NCI-H345 (cell line): ENCODE results near the gene FAM83C.

Source experiments
- DNase-seq: peaks from one replicate; lab custom pipeline; 2025; lab: John Stamatoyannopoulos, UW

FAM83C gene

DNA sequence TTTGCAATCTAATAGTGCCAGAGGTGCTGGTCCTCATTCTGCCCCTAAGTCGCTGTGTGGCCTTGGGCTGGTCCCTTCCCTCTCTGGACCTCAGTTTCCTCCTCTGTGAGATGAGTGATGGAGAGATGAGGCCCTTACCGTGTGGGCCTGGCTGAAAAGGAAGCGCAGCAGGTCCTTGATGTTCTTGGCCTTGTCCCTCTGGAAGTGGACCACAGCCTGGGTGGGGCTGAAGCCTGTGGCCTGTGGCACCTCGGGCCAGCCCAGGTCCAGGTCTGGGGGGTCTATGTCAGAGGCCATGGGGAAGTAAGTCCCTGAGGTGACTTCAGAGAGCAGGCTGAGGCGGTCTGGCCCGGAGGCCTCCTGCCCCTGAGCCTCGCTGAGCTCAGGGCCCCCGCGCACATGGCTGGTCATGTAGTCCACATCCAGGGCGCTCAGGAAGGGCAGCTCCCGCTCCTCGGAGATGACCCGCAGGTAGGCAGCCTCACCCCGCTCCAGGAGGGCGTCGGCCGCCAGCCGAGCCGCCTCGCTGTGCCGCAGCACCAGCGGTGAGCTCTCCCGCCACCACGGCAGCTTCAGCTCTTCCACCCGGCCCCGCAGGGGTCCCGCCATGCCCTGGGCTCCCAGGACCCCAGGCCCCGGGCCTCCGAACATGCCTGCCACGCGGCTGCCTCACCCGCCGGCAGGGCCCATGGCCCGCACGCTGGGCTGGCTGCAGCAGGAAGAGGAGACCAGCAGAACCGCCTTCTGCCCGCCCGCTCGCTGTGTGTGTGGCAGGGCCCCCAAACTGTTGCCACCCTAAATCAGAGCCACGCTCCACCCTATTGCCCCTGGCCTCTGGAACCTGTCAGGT is at the start of gene FAM83C:
FAM83C (minus strand) TSS at position 772 of the 850 bp plus-strand sequence; CDS start at position 651, 121 bp downstream.
- no peak for DNase-seq

DNA sequence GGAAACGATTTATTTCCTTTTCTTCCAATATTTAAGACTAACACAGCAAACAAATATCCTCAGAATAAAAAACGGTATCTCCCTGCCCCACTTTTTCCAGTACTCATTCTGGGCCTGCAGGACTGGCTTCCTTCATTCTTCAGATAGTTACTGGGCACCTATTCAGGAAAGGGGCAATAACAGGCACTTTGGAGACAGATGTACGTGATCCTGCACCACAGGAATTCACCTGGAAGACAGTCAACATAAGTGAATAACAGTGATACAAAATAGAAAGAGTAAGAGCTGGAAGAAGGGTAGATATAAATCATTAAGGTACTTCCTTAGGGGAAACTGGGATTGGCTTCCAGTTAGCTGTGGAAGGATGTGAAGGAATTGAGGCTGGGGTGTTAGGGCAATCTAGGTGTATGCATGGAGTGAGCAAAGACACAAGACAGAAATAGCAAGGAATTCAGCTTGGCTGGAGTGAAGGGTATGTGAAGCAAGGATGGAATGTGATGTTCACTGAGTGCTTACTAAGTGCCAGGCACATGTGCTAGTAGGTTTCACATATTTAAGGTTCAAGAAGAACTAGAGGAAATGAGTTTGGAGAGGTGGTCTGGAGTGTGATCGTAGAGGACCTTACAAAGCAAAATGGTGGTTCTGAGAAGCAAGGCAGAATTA is 49.3 kb upstream of the FAM83C start:
- DNase-seq: no peak

DNA sequence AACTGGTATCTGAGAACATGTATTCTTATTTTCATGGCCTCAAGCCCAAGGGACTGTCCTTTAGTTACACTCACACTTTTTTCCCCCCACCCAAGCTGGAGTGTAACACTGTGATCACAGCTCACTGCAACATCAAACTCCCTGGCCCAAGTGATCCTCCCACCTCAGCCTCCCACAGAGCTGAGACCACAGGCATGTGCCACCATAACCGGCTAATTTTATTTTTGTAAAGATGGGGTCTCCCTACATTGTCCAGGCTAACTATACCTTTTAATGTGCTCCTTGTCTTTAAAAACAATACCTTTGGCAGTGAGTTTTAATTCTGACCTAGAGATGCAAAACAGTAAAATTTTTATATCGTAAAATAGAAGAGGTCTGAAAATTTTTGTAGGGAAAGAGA is 48.2 kb upstream of the FAM83C start:
- DNase-seq: no peak

DNA sequence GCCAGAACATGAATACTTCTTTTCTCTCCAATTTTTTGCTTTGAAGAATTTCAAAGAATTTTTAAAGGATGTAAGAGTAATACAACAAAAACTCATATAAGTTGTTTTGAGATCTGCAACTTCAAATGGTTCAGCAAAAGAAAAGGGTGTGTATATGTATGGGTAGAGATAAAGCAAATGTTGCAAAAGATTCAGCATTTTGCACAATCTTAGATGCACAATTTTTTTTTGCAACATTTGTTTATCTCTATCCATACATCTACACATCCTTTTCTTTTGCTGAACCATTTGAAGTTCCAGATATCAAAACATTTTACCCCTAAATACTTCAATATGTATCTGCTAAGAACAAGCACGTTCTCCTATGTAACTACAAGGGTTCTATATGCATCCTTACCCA is 47.4 kb upstream of the FAM83C start:
- no peak for DNase-seq

DNA sequence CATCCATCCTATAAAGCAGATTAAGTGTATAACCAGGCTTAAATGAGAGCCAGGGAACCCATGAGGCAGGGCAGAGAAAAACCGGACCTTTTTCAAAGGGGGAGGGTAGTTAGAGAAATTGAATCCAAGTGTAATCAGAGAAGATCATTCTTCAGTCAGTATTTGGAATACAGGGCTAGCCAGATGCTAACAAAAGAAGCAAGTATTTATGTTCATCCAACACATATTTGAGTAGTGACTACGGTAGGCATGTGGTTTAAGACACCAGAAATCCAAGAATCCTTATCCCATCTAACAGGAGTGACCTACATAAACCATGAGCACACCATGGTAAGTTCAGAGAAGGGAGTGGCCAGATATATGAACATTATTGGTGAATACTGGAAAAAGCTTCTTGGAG is 46.8 kb upstream of the FAM83C start:
- DNase-seq: no peak

DNA sequence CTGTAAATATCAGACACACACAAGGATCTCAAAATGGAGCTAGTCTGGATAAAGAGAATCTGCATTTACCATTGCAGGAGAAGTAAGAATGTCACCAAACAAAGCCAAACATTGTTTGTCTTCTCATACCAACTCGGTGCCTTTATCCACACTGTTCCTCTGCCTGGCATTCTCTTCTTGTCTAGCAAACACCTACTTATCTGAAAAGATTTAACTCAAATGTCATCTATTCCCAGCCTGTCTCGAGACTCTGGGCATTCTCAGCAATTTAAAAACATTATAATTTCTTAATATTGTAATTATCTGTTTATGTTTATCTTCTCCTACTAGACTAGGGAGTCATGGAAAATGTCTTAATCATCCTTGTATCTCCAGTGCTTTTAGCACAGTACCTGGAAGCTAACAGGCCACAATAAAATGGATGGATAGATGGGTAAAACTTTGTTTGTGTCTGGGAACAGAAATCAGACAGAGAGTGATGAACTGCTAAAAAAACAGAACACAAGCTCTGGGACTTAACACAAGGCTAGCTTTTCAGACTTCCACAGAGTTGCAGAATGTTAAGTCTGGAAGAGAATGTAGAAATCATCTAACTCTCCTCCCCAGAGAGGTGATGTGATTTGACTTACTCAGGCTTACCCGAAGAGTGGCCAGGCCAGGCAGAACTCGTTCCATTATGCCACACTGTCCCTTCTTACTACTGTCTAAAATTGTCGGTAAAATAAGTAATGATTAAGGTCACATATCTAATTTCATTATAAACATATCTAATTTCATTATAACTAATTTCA is 42.3 kb upstream of the FAM83C start:
- DNase-seq: no peak

DNA sequence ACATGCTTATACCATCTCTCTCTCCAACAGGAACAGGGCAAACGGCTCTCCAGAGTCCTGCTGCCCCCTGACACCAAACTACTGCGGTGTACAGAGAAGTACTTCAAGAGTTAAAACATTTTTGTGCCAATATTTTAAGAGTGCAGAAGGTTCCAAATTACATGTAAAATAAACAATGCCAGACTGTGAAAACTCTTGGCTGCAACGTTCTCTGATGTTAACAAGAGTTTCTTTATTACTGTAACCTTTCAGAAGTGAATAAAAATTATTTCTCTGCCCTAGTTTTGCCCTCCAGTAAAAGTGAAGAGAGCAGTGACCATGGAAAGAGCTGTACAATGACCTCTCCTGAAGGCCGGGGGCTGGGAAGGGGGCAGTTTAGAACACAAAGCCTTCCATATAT is 41.4 kb upstream of the FAM83C start:
- DNase-seq: no peak

DNA sequence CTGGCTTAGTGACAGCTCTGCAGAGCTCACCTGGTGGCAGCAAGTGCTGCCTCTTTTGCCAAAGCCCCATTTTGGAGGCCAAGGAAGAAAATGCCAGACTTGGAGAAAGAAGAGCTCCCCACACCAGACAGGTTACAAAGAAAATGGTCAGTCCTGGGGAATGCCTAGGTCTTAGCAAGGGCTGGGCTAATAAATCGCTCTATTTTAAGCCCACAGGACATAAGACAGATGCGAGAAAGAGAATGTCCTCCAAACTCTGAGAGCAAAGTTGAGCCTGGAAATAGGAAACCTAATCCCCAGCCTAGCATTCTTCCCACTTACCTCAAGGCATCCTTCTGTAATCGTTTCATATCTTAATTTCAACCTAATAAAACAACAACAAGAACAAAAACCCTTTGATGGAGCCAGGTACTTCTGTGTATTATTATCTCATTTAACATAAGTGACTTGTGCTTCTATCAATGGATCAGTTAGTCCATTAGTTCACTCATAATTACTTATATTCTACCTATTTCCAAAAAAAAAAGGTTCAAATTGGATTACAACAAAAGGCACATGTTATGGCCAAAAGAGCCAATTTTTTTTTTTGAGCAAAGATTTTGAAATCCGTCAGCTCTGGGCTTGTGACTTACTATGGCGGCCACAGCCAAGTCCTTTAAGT is 40.4 kb upstream of the FAM83C start:
- no peak for DNase-seq

DNA sequence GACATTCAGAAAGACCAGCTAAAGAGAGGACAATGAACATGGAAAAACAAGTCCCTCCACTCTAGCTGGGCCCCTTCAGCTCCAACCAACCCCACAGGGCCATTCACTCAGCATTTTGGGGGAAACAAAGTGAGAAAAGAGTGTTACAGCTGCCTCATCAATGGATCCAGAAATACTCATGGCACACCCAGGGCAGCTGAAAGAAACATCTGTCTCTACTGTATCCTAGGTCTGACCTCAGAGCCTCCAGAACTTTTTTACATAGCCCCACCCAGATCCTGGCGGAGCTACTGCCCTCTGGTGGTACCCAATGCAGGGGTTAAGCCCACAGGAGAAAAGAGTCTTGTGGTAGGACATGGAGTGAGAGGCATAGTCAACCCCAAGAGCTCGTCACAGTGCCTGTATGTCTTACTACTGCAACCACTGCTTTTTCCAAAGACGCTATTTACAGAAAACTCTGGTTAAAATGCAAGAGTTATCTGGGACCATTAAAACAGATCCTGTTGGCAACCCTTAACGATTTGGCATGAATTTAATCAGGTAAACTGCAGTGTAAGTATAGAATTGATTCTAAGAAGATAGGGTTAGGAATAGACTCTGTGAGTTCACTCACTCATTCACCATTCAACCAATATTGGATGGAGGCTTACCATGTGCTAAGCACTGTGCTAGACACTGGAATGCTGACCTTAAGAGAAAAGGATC is 37.4 kb upstream of the FAM83C start:
- peak; percentile 5 for DNase-seq

DNA sequence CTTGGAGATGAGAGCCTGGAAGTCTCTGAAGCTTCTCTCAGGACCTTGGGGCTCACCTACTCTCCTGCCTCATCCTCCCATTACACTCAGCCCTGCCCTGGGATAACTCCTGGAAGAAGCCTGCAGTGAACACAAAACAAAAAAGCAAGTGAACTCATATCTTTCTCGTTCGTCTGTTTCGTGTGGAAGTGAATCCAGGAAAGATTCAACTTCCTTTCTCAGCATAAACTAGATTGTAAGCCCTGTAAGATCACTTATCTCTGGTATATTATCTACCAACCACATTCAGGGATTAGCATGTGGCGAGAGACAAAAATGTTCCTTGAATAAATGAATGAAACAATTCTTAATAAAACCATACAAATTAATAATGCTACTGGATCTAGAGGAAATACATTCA is 36.5 kb upstream of the FAM83C start:
- no peak for DNase-seq

DNA sequence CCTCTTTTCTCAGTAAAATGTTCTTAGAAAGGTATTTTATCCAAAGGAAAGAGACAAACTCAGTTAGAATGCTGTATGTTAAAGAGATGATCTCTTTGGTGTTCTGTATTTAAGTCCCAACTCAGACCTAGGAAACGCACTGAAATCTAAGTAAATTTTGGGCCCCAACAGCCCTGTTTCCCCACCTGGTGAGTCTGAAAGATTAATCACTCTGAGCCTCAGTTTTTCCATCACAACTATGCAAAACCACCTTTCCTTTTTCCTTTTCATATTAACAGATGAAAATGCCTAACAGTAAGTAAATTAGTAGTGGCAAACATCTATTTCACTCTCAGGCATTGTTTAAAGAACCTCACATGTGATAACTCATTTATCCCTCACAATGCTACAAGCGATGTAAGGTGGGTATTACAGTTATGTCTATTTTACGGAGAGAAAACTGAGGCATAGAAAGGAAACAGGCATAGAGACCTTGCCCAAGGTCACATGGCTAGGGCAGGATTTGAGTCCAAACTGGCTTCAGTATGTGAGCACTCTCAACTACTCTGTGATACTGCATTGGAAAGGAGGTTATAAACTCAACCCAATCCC is 36.0 kb upstream of the FAM83C start:
- DNase-seq: no peak

DNA sequence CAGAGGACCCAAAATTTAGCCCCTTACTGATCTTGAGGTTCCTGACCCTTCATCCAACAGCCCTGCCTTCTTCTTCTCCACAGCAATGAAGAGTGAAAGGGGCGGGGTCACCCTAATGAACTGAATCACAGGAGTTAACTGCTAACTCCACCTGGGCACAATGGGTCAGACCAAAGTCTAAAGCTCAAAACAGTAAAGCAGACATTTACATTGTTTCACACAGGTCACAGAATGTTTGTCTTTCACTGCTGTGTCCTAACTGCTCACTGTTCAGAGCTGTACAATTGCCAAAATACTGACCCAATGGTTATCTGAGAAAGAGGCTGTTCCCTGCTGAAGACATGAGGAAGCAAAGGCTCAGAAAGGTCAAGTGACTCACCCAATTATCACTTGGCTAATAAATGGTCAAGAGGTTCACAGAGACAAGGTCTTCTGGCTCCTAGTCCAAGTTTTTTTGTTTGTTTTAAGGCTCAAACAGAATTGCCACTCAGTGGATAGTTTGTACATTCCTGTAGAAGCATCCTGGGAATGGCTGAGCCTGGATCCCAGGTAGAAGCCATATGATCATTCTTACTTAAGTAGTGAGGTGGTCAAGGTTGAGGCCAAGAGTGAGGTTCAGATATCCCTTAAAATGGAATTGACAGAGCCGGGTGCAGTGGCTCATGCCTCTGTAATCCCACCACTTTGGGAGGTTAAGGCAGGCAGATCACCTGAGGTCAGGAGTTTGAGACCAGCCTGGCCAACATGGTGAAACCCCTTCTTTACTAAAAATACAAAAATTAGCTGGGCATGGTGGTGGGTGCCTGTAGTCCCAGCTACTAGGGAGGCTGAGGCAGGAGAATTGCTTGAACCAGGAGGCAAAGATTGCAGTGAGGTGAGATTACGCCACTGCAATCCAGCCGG is 35.1 kb upstream of the FAM83C start:
- no peak for DNase-seq

DNA sequence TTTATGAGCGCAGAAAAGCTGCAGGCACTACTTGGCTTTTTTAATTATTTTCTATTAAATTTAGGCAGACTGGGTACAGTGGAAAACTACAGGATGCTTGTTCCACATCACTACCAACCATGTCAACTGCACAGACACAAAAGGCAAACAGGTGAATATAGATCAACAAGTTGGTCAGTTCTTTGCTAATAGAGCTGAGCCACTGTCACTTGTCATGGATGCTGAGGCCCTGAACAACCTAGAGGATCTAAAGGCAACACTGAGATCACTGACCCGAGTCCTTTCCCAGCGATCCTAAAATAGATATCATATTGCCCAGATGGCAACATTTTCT is 34.5 kb upstream of the FAM83C start:
- DNase-seq: no peak

DNA sequence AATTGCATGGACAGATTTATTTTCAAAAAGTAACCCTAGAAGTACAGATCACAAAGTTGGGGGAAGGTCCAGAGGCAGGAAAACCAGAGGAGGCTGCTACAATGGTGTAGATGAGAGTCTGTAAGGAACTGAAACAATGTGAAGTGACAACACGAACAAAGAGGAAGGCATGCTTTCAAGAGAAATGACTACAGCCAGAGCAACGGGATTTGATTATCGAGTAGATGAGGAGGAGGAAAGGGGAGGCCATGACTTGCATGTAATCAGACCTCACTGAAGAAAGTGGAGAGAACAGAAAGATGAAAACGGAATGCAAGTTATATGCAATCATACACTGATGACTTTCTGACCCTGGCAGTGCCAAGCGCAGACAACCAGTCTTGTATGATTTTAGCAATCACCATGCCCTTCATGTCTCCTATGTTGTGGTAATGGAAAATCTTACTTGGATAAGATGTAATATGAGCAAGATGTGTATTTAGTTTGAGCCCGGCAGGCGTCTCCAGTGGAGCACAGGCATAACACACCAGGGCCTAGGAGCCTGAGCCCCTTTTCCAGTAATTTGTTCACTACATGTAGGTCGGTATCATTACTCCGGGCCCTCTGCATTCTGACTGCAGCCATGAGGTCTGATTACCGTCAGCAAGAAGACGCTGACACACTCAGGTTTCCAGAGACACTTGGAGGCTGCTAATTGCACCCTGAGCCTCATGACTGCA is 34.0 kb upstream of the FAM83C start:
- DNase-seq: no peak

DNA sequence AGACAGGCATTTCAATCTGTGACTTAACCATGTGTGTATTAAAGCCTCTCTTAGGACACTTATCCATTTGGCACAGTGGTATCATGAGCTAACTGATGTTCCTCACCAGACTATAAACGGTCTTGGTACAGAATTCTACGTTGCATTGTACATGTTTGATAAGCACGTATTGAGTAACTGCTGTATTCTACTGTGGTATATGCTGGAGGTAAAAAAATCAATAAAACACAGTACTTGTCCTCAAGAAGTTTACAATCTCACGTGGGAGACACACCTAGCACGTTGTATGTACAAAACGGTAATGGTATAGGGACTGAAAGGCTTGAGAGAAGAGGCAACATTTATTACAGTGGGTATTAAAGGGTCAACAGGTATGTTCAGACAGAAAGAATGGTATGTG is 33.2 kb upstream of the FAM83C start:
- no peak for DNase-seq

DNA sequence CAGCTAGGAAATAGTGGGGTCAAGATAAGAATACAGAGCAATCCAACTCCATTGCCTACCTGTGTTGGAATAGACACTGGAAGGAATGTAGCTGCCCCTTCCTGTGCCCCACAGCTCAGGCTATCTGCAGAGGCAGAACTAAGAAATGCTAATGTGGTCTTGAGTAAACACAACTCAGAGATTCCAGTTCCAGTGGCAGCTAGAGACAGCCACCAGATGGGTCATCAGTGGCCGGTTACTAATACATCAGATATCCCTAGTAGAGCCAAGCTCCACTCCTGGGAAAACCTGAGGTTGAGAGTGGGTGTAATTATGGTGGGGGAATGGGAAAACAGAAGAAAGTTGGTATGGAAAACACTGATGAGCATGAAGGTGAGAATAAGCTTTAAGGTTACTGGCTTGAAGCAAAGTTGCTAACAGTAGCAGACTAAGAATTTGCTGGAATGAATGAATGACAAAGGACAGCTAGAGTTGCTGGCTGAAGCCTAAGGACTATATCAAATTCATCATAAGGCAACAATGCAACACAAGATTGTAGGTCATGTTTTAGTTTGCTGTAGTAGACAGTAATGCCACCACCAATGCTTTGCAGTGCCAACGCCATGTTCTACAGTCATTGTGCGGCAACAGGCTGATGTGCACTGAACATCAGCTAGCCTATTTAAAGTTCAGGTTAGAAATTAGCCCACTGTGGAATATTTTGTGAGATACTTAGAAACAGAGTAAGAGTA is 28.3 kb upstream of the FAM83C start:
- no peak for DNase-seq

DNA sequence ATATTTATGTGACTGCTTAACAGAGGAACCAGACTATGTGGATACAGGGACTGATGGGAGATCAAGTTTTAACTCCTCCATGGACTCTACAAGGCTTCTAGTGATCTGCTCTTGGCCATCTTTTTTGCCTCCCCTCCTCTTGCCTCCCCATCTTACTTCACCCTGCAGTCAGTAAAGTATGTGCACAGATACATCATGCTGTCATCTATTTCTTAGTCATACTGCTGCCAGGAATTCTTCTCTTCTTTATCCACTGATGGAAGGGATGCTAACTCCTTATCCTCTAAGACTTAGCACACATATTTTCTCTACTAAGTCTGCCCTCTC is 27.6 kb upstream of the FAM83C start:
- DNase-seq: no peak

DNA sequence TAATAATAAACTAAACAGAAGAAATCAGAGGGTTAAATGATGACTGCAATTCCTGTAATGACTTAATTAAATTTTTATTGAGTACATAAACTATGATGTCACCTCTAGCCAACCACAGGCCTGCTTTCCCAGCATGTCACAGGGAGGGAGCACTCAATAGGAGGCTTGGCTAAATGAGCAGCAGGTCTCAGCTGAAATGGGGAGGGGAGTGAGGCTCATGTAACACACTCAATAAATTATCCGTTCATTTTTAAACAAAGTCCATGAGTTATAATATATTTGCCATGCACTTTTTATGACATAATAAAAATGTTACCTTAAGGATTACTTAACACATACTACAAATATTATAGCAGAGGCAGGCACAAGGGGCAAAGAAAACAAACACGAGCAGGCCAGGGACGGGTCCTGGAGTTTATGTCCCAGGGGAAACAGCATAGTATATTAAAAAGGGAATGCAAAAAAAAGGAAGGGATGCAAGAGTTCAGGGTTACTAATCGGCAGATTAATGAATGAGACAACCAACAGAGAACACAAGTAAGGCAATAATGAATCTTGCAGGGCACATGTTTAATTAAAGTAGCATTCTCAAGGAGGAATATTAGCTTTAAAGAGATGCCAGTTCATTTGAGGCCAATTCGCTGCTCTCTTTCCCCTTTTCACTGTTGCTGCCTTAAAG is 27.1 kb upstream of the FAM83C start:
- no peak for DNase-seq
